ENCODE results near the gene CNTNAP2. TPM values are rescaled to one million over a fixed set of nuclear protein-coding genes. Genes with fewer than 3 reads are reported as not detected.

Gene CNTNAP2
- total RNA-seq, 1 experiment from 2014 or later = 64.5 TPM

DNA sequence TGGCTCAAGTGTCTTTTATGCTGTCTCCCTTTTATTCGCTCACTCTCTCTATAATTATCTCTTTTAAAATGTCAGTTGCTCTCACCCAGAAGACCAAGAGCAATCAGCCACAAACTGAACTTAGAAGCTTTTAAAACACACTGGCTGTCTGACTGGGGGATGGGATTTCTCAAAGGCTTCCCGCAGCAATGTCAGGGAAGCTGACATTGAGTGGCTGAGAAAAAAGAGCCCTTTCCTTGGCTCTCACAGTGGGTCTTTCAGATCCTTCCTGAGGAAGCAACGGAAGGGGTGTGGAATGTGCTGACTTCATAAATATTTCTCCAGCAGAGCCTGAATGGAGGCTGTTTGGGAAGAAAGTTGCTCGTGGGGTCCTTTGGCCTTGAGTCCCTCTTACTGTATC, 2028.2 kb downstream of the CNTNAP2 start:
- Histone ChIP-seq H3K18ac (ENCODE audit: insufficient read length, low read depth, low read length) (no peak overlapping the region), H3K9ac (ENCODE audit: extremely low read depth, insufficient read length, low read length) (no peak overlapping the region), H3K79me2 (ENCODE audit: insufficient read depth, low read length) (no peaks in the 10 kb centered on the region), H3K4ac (ENCODE audit: low read depth, low read length) (no peak overlapping the region), H3K23me2 (ENCODE audit: insufficient read length, low read depth, low read length, poor library complexity, severe bottlenecking) (no peaks in the 10 kb centered on the region), H2BK5ac (ENCODE audit: insufficient read length, low read length) (no peak overlapping the region), H2AK5ac (ENCODE audit: insufficient read length, low read length) (no peak overlapping the region), H4K91ac (ENCODE audit: insufficient read length, low read depth, low read length) (no peak overlapping the region), H2BK15ac (ENCODE audit: low read depth, low read length) (no peak overlapping the region), H2AFZ (ENCODE audit: low read length) (no peak overlapping the region), H4K8ac (replicated peaks; ENCODE audit: insufficient read length, low read depth, low read length) (no peak overlapping the region), H2BK20ac (ENCODE audit: low read depth, low read length, poor library complexity, severe bottlenecking) (no peak overlapping the region), H3K4me1 (ENCODE audit: insufficient read depth, low read length) (no peaks in the 10 kb centered on the region), H3K56ac (ENCODE audit: insufficient read length, low read depth, low read length) (no peak overlapping the region), H4K20me1 (ENCODE audit: control insufficient read depth, insufficient read depth, insufficient read length) (no peaks in the 10 kb centered on the region), H3K4me2 (ENCODE audit: insufficient read depth, insufficient read length, low read length) (no peak overlapping the region), H2BK12ac (ENCODE audit: insufficient read length, low read depth, low read length) (no peak overlapping the region), H4K5ac (ENCODE audit: insufficient read length, low read depth, low read length) (no peak overlapping the region), H3K9me3 (ENCODE audit: control insufficient read depth, low read depth, low read length) (no peaks in the 10 kb centered on the region), H3K27ac (ENCODE audit: insufficient read length, low read depth, low read length) (no peak overlapping the region), H2BK120ac (ENCODE audit: low read depth, low read length, poor library complexity, severe bottlenecking) (no peak overlapping the region), H3K14ac (ENCODE audit: insufficient read depth, low read length) (no peak overlapping the region), H3T11ph (ENCODE audit: low read length) (no peak overlapping the region), H3K79me1 (ENCODE audit: insufficient read depth, low read depth, low read length, poor library complexity, severe bottlenecking) (no peaks in the 10 kb centered on the region), H3K27me3 (ENCODE audit: insufficient read depth, low read length) (no peaks in the 10 kb centered on the region), H3K23ac (ENCODE audit: insufficient read length, low read depth, low read length) (no peak overlapping the region)
- Mint-ChIP-seq H3K27me3 (ENCODE audit: low read depth) (peaks cover 2% of the 10 kb centered on the region; the same call in 1 of the 2 replicates), H3K9me3 (peaks cover 11 to 12% of the 10 kb centered on the region in 2 experiments; a peak in 4 of 5 replicates), H3K4me3 (no peak overlapping the region; a peak in 1 of 5 replicates), H3K36me3 (ENCODE audit: insufficient read depth in 1 of 3, low read depth in 3 of 3) (peaks cover 1 to 4% (median 2%) of the 10 kb centered on the region in 3 experiments; a peak in 3 of 7 replicates), H3K27ac (no peak overlapping the region), H3K4me1 (peaks cover 5 to 14% of the 10 kb centered on the region in 2 experiments; a peak in 2 of 4 replicates)
- no peak for DNase-seq
- TF ChIP-seq, protein P1, sequence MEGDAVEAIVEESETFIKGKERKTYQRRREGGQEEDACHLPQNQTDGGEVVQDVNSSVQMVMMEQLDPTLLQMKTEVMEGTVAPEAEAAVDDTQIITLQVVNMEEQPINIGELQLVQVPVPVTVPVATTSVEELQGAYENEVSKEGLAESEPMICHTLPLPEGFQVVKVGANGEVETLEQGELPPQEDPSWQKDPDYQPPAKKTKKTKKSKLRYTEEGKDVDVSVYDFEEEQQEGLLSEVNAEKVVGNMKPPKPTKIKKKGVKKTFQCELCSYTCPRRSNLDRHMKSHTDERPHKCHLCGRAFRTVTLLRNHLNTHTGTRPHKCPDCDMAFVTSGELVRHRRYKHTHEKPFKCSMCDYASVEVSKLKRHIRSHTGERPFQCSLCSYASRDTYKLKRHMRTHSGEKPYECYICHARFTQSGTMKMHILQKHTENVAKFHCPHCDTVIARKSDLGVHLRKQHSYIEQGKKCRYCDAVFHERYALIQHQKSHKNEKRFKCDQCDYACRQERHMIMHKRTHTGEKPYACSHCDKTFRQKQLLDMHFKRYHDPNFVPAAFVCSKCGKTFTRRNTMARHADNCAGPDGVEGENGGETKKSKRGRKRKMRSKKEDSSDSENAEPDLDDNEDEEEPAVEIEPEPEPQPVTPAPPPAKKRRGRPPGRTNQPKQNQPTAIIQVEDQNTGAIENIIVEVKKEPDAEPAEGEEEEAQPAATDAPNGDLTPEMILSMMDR (conservative IDR thresholded peaks at IDR 0.05) = no peak
- WGBS (ENCODE audit: extremely low coverage, insufficient read length, low lambda C conversion rate) = no CpG with 5 or more reads among the region's 4 CpGs
